H1 (cell line): ENCODE data around the gene ZFYVE21. TPM values are rescaled to one million over a fixed set of nuclear protein-coding genes. Genes with fewer than 3 reads are reported as not detected.

Experiments used
- CTCF ChIA-PET: fragments of 300-600 bp; sonication (Branson Sonifier 250); formaldehyde crosslinking; loops from one replicate; lab custom pipeline; 2021; ENCODE audit not compliant: partially characterized antibody; lab: Charles Lee
- POLR2A ChIA-PET: fragments of 300-600 bp; sonication (Branson Sonifier 250); formaldehyde crosslinking; loops from one replicate; lab custom pipeline; 2021; ENCODE audit warnings: inconsistent platforms; ENCODE audit not compliant: partially characterized antibody; lab: Charles Lee
- DNase-seq, 2 experiments: peaks; one replicate each; pipeline versions ENCODE4 v3.0.0 to v3.0.0-alpha.2; 2010 to 2022; ENCODE audit warnings: low spot score in 2 of 2, low read depth in 1 of 2, mixed read lengths in 1 of 2
- FAIRE-seq: peaks from 2 replicates; lab custom pipeline; 2011; peaks lifted over from hg19 to GRCh38; lab: Jason Lieb, UNC
- H2AFZ ChIP-seq: 2 replicates; pipeline ENCODE4 v1.8.1; 2012; ENCODE audit warnings: low read length, inconsistent platforms
- H2AK5ac ChIP-seq: 2 replicates; pipeline ENCODE4 v1.6.1; 2013; ENCODE audit warnings: low read depth, low read length
- H2BK120ac ChIP-seq: replicated peaks from 2 replicates; pipeline ENCODE3; 2013; ENCODE audit warnings: low read depth, low read length, inconsistent platforms
- H2BK12ac ChIP-seq: 2 replicates; pipeline ENCODE4 v1.6.1; 2013; ENCODE audit warnings: low read depth, low read length
- H2BK15ac ChIP-seq: 2 replicates; pipeline ENCODE4 v1.6.1; 2013; ENCODE audit warnings: low read length
- H2BK20ac ChIP-seq: 2 replicates; pipeline ENCODE4 v1.6.1; 2013; ENCODE audit warnings: low read length
- H2BK5ac ChIP-seq: 2 replicates; pipeline ENCODE4 v1.6.1; 2013; ENCODE audit warnings: low read depth, low read length
- H3K14ac ChIP-seq: 2 replicates; pipeline ENCODE4 v1.6.1; 2013; ENCODE audit warnings: inconsistent platforms; ENCODE audit not compliant: insufficient read length
- H3K18ac ChIP-seq: 2 replicates; pipeline ENCODE4 v1.6.1; 2013; ENCODE audit warnings: low read length; ENCODE audit errors: extremely low read depth
- H3K23ac ChIP-seq: 2 replicates; pipeline ENCODE4 v1.6.1; 2013; ENCODE audit warnings: inconsistent platforms; ENCODE audit not compliant: insufficient read length
- H3K23me2 ChIP-seq: 2 replicates; pipeline ENCODE4 v1.6.1; 2013; ENCODE audit warnings: low read depth, low read length
- H3K27ac ChIP-seq: 2 replicates; pipeline ENCODE4 v1.6.1; 2011; ENCODE audit warnings: low read depth, low read length, inconsistent platforms
- H3K27me3 ChIP-seq, 4 experiments: replicated peaks in 1 of 4; 1 replicate in 1 of 4; 2 replicates in 3 of 4; pipeline versions ENCODE4 v1.6.1 to v1.8.1; 2011 to 2013; ENCODE audit warnings: low read length in 3 of 4, mild to moderate bottlenecking in 3 of 4, inconsistent platforms in 2 of 4, mixed read lengths in 2 of 4, moderate library complexity in 1 of 4; ENCODE audit not compliant: control insufficient read depth in 3 of 4, insufficient read depth in 3 of 4; ENCODE audit errors: extremely low read depth in 1 of 4
- H3K36me3 ChIP-seq, 4 experiments: 2 replicates each; pipeline versions ENCODE4 v1.6.1 to v1.8.1; 2011 to 2013; ENCODE audit warnings: mild to moderate bottlenecking in 4 of 4, low read length in 3 of 4, moderate library complexity in 2 of 4, control low read depth in 1 of 4, inconsistent platforms in 1 of 4; ENCODE audit not compliant: insufficient read depth in 4 of 4, control insufficient read depth in 2 of 4
- H3K4ac ChIP-seq: replicated peaks from 2 replicates; pipeline ENCODE3; 2013; ENCODE audit warnings: low read length, low read depth, mixed read lengths, inconsistent platforms; ENCODE audit not compliant: insufficient read length
- H3K4me1 ChIP-seq, 4 experiments: replicated peaks in 1 of 4; 1 replicate in 1 of 4; 2 replicates in 3 of 4; pipeline versions ENCODE4 v1.6.1 to v1.8.1; 2011 to 2013; ENCODE audit warnings: low read length in 3 of 4, inconsistent platforms in 2 of 4, mixed read lengths in 1 of 4; ENCODE audit not compliant: insufficient read depth in 4 of 4, control insufficient read depth in 3 of 4
- H3K4me2 ChIP-seq, 2 experiments: 2 replicates each; pipeline versions ENCODE4 v1.6.1 to v1.8.1; 2011 to 2013; ENCODE audit warnings: low read depth in 2 of 2, low read length in 2 of 2, control low read depth in 1 of 2, inconsistent platforms in 1 of 2, mild to moderate bottlenecking in 1 of 2; ENCODE audit not compliant: insufficient read depth in 1 of 2
- H3K4me3 ChIP-seq, 4 experiments: fragments of 200-600, 300-600 bp in 1 of 4; sonication (generic), shearing (Covaris generic), sonication (Bioruptor Twin) in 1 of 4; 2 replicates each; pipeline versions ENCODE4 v1.5.1 to v1.8.1; 2011 to 2016; ENCODE audit warnings: low read length in 4 of 4, low read depth in 3 of 4, control low read depth in 2 of 4, inconsistent platforms in 2 of 4, mild to moderate bottlenecking in 2 of 4, mixed read lengths in 1 of 4, moderate library complexity in 1 of 4; ENCODE audit not compliant: insufficient read depth in 2 of 4; ENCODE audit errors: extremely low read depth in 1 of 4
- H3K56ac ChIP-seq: replicated peaks from 2 replicates; pipeline ENCODE3; 2013; ENCODE audit warnings: low read depth, mild to moderate bottlenecking, mixed read lengths, low read length, inconsistent platforms; ENCODE audit not compliant: insufficient read length
- H3K79me1 ChIP-seq: 2 replicates; pipeline ENCODE4 v1.6.1; 2013; ENCODE audit warnings: low read depth, low read length, control low read depth
- H3K79me2 ChIP-seq, 2 experiments: 2 replicates each; pipeline versions ENCODE4 v1.6.1 to v1.8.1; 2012 to 2013; ENCODE audit warnings: low read length in 2 of 2, mild to moderate bottlenecking in 2 of 2, inconsistent platforms in 1 of 2; ENCODE audit not compliant: insufficient read depth in 2 of 2, control insufficient read depth in 1 of 2
- H3K9ac ChIP-seq, 4 experiments: replicated peaks in 1 of 4; 1 replicate in 1 of 4; 2 replicates in 3 of 4; pipeline versions ENCODE4 v1.6.1 to v1.8.1; 2011 to 2013; ENCODE audit warnings: low read depth in 3 of 4, low read length in 3 of 4, control low read depth in 2 of 4, mild to moderate bottlenecking in 2 of 4, moderate library complexity in 2 of 4, inconsistent platforms in 1 of 4; ENCODE audit errors: extremely low read depth in 1 of 4
- H3K9me3 ChIP-seq, 2 experiments: 2 replicates each; pipeline versions ENCODE4 v1.6.1 to v1.8.1; 2012 to 2013; ENCODE audit warnings: mild to moderate bottlenecking in 2 of 2, moderate library complexity in 2 of 2, control low read depth in 1 of 2, inconsistent platforms in 1 of 2, low read depth in 1 of 2, low read length in 1 of 2, mixed read lengths in 1 of 2; ENCODE audit not compliant: insufficient read depth in 2 of 2
- H4K20me1 ChIP-seq, 2 experiments: replicated peaks in 1 of 2; 2 replicates each; pipeline versions ENCODE3 to v1.8.1; 2011 to 2013; ENCODE audit warnings: inconsistent platforms in 2 of 2, low read length in 2 of 2, mild to moderate bottlenecking in 1 of 2; ENCODE audit not compliant: insufficient read depth in 2 of 2, control insufficient read depth in 1 of 2
- H4K5ac ChIP-seq: 2 replicates; pipeline ENCODE4 v1.6.1; 2013; ENCODE audit warnings: low read length, low read depth, mixed read lengths, inconsistent platforms; ENCODE audit not compliant: insufficient read length
- H4K8ac ChIP-seq: 2 replicates; pipeline ENCODE4 v1.8.0; 2013; ENCODE audit warnings: mild to moderate bottlenecking, moderate library complexity, low read length, inconsistent platforms; ENCODE audit not compliant: insufficient read depth; ENCODE audit errors: extremely low read depth
- H4K91ac ChIP-seq: replicated peaks from 2 replicates; pipeline ENCODE3; 2013; ENCODE audit warnings: low read length, mixed read lengths, inconsistent platforms; ENCODE audit not compliant: insufficient read length
- CBX8 ChIP-seq: fragments of 300-800, 300-1000 bp; sonication (generic); IDR thresholded peaks from 2 replicates; pipeline ENCODE4 v1.7.1; 2016; ENCODE audit warnings: low read depth, low read length, borderline replicate concordance
- CEBPB ChIP-seq: IDR thresholded peaks from 2 replicates; pipeline ENCODE4 v1.6.1; 2012; ENCODE audit warnings: low read depth, low read length
- WGBS, 2 experiments: shearing (Covaris generic) in 1 of 2; methylation state at CpG; one replicate each; pipeline versions ENCODE4 v1.1.6 to v1.1.7; 2013 to 2015; ENCODE audit warnings: low lambda C conversion rate in 2 of 2, mixed read lengths in 2 of 2, inconsistent platforms in 1 of 2, low coverage in 1 of 2, missing lambda C conversion rate in 1 of 2; ENCODE audit not compliant: insufficient replicate concordance in 2 of 2, insufficient coverage in 1 of 2, insufficient read length in 1 of 2; ENCODE audit errors: extremely low coverage in 1 of 2, missing lambda C conversion rate in 1 of 2; 5-methylcytosine and 5-hydroxymethylcytosine counted together
- polyA plus RNA-seq, 7 experiments: library from polyadenylated mRNA; depleted of rRNA in 3 of 7; stranded (reverse) in 5 of 7; unstranded in 2 of 7; fragments of >200 nt in 5 of 7; fragments of 200-250 nt in 2 of 7; gene quantifications; 1 replicate in 5 of 7; 2 replicates in 1 of 7; 4 replicates in 1 of 7; pipeline versions ENCODE4 v1.2.1 to v1.2.3, GENCODE V29; 2011 to 2013; ENCODE audit warnings: missing spikeins in 2 of 7, mixed read lengths in 2 of 7
- total RNA-seq: library from RNA; stranded (reverse); fragmentation: NEBNext Ultra II Directional; extraction: Animal tissue kit (Norgen Biotek cat#: 25700); gene quantifications from 2 replicates; pipeline ENCODE4 v1.2.1, GENCODE V29; 2021

ZFYVE21 gene
- total and polyA plus RNA-seq, 2 of the 8 experiments (the other 6 are each of a cell fraction or from before 2014, with no cell fraction given), result 53.4 to 127 TPM

DNA sequence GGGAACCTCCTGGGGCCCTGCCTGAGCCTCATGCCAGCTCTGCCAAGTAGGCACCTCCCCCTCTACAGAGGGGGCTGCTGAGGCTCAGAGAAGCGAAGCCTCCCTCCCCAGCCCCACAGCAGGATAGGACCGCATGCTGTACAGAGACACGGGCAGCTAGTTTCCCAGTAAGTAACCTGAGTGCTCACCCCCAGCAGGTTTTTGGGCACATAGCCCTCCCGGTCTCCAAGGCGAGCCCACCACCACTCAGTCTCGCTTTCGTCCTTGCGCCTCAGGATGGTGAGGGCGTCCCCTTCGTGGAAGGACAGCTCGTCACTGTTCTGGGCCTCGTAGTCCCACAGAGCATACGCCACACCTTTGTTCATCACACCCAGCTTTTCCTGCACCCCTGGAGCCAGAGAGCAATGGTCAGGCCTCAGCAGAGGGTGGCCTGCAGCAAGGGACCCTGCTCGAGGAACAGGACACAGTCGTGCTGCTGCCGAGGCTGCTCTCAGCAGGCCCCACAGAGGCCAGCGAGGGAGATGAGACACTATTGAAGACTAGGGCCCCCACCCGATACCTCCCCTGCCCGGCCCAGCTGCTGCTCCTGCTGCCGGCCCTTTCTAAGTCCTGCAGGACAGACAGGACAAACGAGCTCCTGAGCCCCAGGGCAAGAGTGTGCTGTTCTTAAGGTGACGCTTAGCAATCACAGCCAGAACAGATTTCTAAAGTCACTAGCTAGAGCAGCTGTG lies 20.4 kb downstream of the ZFYVE21 start:
- H3K27ac ChIP-seq, result no peak overlapping the region

More for the DNA sequence above, 20.4 kb downstream of the ZFYVE21 start:
- DNase-seq, result no peak
- Histone ChIP-seq H3K56ac (no peak overlapping the region), H3K36me3 (peaks cover 0 to 6% (median 2%) of the 10 kb centered on the region in 4 experiments; a peak in 4 of 8 replicates), H2BK20ac (no peak overlapping the region), H3K9ac (no peak overlapping the region), H3K23me2 (no peaks in the 10 kb centered on the region), H3K4me3 (no peak overlapping the region), H3K27me3 (no peaks in the 10 kb centered on the region), H3K4ac (no peak overlapping the region), H4K20me1 (peaks cover 2 to 11% of the 10 kb centered on the region in 2 experiments), H2BK5ac (0 out of 2 replicates have a peak overlapping the region, but pooled peaks have one; percentile 73), H3K79me1 (no peaks in the 10 kb centered on the region), H3K9me3 (no peaks in the 10 kb centered on the region), H2AK5ac (no peak overlapping the region), H3K23ac (no peak overlapping the region), H4K91ac (no peak overlapping the region), H3K14ac (no peak overlapping the region), H3K79me2 (no peaks in the 10 kb centered on the region), H3K18ac (no peak overlapping the region), H2AFZ (no peak overlapping the region), H2BK12ac (no peak overlapping the region), H4K5ac (no peak overlapping the region), H3K4me1 (peaks cover 0 to 3% (median under 1%) of the 10 kb centered on the region in 4 experiments; a peak in 3 of 7 replicates), H3K4me2 (no peak overlapping the region), H4K8ac (no peak overlapping the region), H2BK15ac (no peak overlapping the region), H2BK120ac (no peak overlapping the region)
- ChIA-PET CTCF (interaction anchor here (0.5 to 2.5 kb wide), 14 partner anchors 9 to 1554 kb away, joined by 3 to 9 read pairs (median 4); no protein-coding TSS in a partner anchor), POLR2A (interaction anchor here (1.1 to 1.9 kb wide), 6 partner anchors 9 to 51 kb away, joined by 3 to 9 read pairs (median 5); partner anchors contain the start of genes XRCC3 and ZFYVE21)
- TF ChIP-seq CBX8 (no peak), CEBPB (no peak)
- FAIRE-seq, result no peak
- 92% methylated on average over 22 of the region's 22 CpGs; no CpG with 5 or more reads in 1 of the 2 experiments for WGBS, 2 experiments
